ENCODE results near the gene CCT7. TPM values are rescaled to one million over a fixed set of nuclear protein-coding genes. Genes with fewer than 3 reads are reported as not detected.
"Not testable (repeated sequence)": the region's sequence is repeated elsewhere in the genome, so short reads cannot be mapped to it uniquely, and the experiment has no call there.

The CCT7 gene
- total RNA-seq = 100 to 1,000 TPM; 180 to 223 (median 187) TPM

- H3K27ac ChIP-seq = peak within 1 kb of the TSS; percentile 92 to 94
- no peaks in the 10 kb centered on the region for H3K4me1 ChIP-seq
Measured at GRCh38 chr2:73233932-73234832, at the start of gene CCT7. TSS of gene CCT7 (plus strand) at chr2:73234308. CDS start at chr2:73234379, 71 bp downstream.

GRCh38 chr2:73185965-73186364 is 48.1 kb upstream of the CCT7 start:
- Histone ChIP-seq H3K9me3 (peaks cover 0 to 11% of the 10 kb centered on the region in 2 donors), H3K27ac (no peak overlapping the region), H3K36me3 (no peaks in the 10 kb centered on the region), H3K4me3 (no peak overlapping the region), H3K4me1 (no peaks in the 10 kb centered on the region), H3K27me3 (no peaks in the 10 kb centered on the region)
- TF ChIP-seq CTCF (IDR thresholded peaks at IDR 0.05) = no peak
- no peak for TF ChIP-seq POLR2A (IDR thresholded peaks at IDR 0.05)
- TF ChIP-seq POLR2AphosphoS5 (IDR thresholded peaks at IDR 0.05) = no peak
- DNase-seq (ENCODE audit: low spot score in 2 of 2) = no peak
- intact Hi-C loops (cut with DNase I; ENCODE audit: low total_unique reads) = no loop called here

More at GRCh38 chr2:73233932-73234832, at the start of gene CCT7:
- no peaks in the 10 kb centered on the region for H3K9me3 ChIP-seq
- H3K36me3 ChIP-seq = no peaks in the 10 kb centered on the region
- intact Hi-C loops (cut with DNase I; ENCODE audit: low total_unique reads) = no loop called here
- peak within 1 kb of the TSS; percentile 67 to 89 (median 88) for H3K4me3 ChIP-seq
- no peak for TF ChIP-seq CTCF (IDR thresholded peaks at IDR 0.05)
- peak; percentile 90 to 98 (median 91) for TF ChIP-seq POLR2AphosphoS5 (IDR thresholded peaks at IDR 0.05)
- TF ChIP-seq POLR2A (IDR thresholded peaks at IDR 0.05) = peak; percentile 69
- no peaks in the 10 kb centered on the region for H3K27me3 ChIP-seq
- DNase-seq (ENCODE audit: low spot score in 2 of 2) = peak; percentile 82 to 85

GRCh38 chr2:73187549-73187948 is 46.6 kb upstream of the CCT7 start:
- H3K27me3 ChIP-seq = no peaks in the 10 kb centered on the region
- no peaks in the 10 kb centered on the region for H3K36me3 ChIP-seq
- peaks cover 0 to 11% of the 10 kb centered on the region in 2 donors for H3K9me3 ChIP-seq
- DNase-seq (ENCODE audit: low spot score in 2 of 2) = no peak
- intact Hi-C loops (cut with DNase I; ENCODE audit: low total_unique reads) = no loop called here
- TF ChIP-seq POLR2A (IDR thresholded peaks at IDR 0.05) (no peak), POLR2AphosphoS5 (IDR thresholded peaks at IDR 0.05) (no peak), CTCF (IDR thresholded peaks at IDR 0.05) (no peak)
- no peak overlapping the region for H3K27ac ChIP-seq
- H3K4me1 ChIP-seq = no peaks in the 10 kb centered on the region
- no peak overlapping the region for H3K4me3 ChIP-seq

DNA sequence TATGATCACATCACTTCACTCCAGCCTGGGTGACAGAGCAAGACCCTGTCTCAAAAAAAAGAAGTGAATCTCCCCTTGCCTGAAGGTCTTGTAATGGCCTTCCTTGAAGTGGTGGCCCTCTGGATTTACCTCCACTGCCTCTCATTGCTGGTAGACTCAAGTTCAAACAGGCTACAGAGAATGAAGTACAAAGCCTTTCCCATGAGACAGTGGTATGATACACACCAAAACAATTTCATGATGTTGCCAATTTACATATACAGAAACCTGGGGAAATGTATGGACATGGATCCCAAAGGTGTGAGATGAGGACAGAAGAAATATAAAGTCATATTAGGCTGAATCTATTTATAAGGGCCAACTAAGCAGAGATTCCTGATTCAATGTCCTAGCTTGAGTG is 36.5 kb upstream of the CCT7 start:
- peaks cover 0 to 44% of the 10 kb centered on the region in 2 donors for H3K27me3 ChIP-seq
- peaks cover 0 to 1% of the 10 kb centered on the region in 2 donors for H3K4me1 ChIP-seq
- intact Hi-C loops (cut with DNase I; ENCODE audit: low total_unique reads) = no loop called here
- no peaks in the 10 kb centered on the region for H3K9me3 ChIP-seq
- no peak overlapping the region for H3K27ac ChIP-seq
- TF ChIP-seq CTCF (IDR thresholded peaks at IDR 0.05) (no peak), POLR2AphosphoS5 (IDR thresholded peaks at IDR 0.05) (no peak), POLR2A (IDR thresholded peaks at IDR 0.05) (no peak)
- DNase-seq (ENCODE audit: low spot score in 2 of 2) = no peak
- no peak overlapping the region for H3K4me3 ChIP-seq
- H3K36me3 ChIP-seq = no peaks in the 10 kb centered on the region

- DNase-seq (ENCODE audit: low spot score in 2 of 2); H3K27ac ChIP-seq; H3K4me3 ChIP-seq; H3K36me3 ChIP-seq; H3K4me1 ChIP-seq; H3K9me3 ChIP-seq; intact Hi-C loops (cut with DNase I; ENCODE audit: low total_unique reads): not testable (repeated sequence)
- peaks cover 4 to 60% of the 10 kb centered on the region in 2 donors for H3K27me3 ChIP-seq
Measured at GRCh38 chr2:73200281-73200680, 33.8 kb upstream of the CCT7 start.

All from breast epithelium (tissue), 4 donors.